Esophagus muscularis mucosa (tissue), 4 donors: Measurements from ENCODE around the gene COQ4. TPM values are rescaled to one million over a fixed set of nuclear protein-coding genes. Genes with fewer than 3 reads are reported as not detected.
"Not testable (repeated sequence)": the region's sequence is repeated elsewhere in the genome, so short reads cannot be mapped to it uniquely, and the experiment has no call there.

ENCODE experiments used
- DNase-seq: peaks from one replicate; pipeline ENCODE4 v3.0.0-alpha.2; 2017; ENCODE audit errors: extremely low spot score
- H3K27ac ChIP-seq, 4 donors: fragments of 200-600 bp; sonication (generic); replicated peaks in 1 of 4; 1 replicate in 3 of 4; 2 replicates in 1 of 4; pipeline ENCODE4 v1.5.1; 2016 to 2019; ENCODE audit warnings: mild to moderate bottlenecking in 1 of 4
- H3K27me3 ChIP-seq, 4 donors: fragments of 200-600 bp; sonication (generic); one replicate each; pipeline versions ENCODE4 v1.5.1 to v1.6.0; 2016 to 2019
- H3K36me3 ChIP-seq, 4 donors: fragments of 200-600 bp; sonication (generic); one replicate each; pipeline ENCODE4 v1.5.1; 2016 to 2019
- H3K4me1 ChIP-seq, 4 donors: fragments of 200-600 bp; sonication (generic); one replicate each; pipeline ENCODE4 v1.5.1; 2016 to 2019
- H3K4me3 ChIP-seq, 4 donors: fragments of 200-600 bp; sonication (generic); 1 replicate in 2 of 4; 2 replicates in 2 of 4; pipeline ENCODE4 v1.5.1; 2016 to 2019; ENCODE audit warnings: mild to moderate bottlenecking in 4 of 4, moderate library complexity in 1 of 4
- H3K9me3 ChIP-seq, 4 donors: fragments of 200-600 bp; sonication (generic); 1 replicate in 3 of 4; 2 replicates in 1 of 4; pipeline ENCODE4 v1.5.1; 2016 to 2019
- EP300 ChIP-seq: sonication (generic); formaldehyde crosslinking; IDR thresholded peaks from one replicate; pipeline ENCODE4 v1.6.1; 2017; ENCODE audit warnings: antibody characterized with exemption
- POLR2A ChIP-seq: fragments of 450-650 bp; IDR thresholded peaks from one replicate; pipeline ENCODE4 v1.6.1; 2017; ENCODE audit warnings: antibody characterized with exemption, moderate library complexity, mild to moderate bottlenecking, low read depth
- POLR2AphosphoS5 ChIP-seq, 2 donors: sonication (generic); formaldehyde crosslinking; IDR thresholded peaks; one replicate each; pipeline ENCODE4 v1.6.1; 2017; ENCODE audit warnings: antibody characterized with exemption in 2 of 2
- WGBS: methylation state at CpG from one replicate; pipeline ENCODE4 v1.1.5; 2018; 5-methylcytosine and 5-hydroxymethylcytosine counted together
- intact Hi-C: fragments of 100-400 bp; cut with DNase I; formaldehyde crosslinking; loops from one replicate; pipeline ENCODE4 v1.15.1; 2023
- total RNA-seq, 4 donors: library from RNA; depleted of rRNA; stranded (reverse); fragments of >200 nt; gene quantifications; one replicate each; pipeline versions ENCODE4 v1.1.0 to v1.2.1, GENCODE V29; 2016
- TF ChIP-seq, protein P1 (sequence below), 3 experiments: fragments of 200-600 bp in 2 of 3; fragments of 450-650 bp in 1 of 3; sonication (generic) in 2 of 3; IDR thresholded peaks; one replicate each; pipeline ENCODE4 v1.5.1; 2017 to 2019; ENCODE audit warnings: antibody characterized with exemption in 3 of 3, mild to moderate bottlenecking in 2 of 3, moderate library complexity in 1 of 3

Gene COQ4
- total RNA-seq, 4 donors from 2014 or later: 23.3 to 37.6 (median 30.1) TPM

DNA sequence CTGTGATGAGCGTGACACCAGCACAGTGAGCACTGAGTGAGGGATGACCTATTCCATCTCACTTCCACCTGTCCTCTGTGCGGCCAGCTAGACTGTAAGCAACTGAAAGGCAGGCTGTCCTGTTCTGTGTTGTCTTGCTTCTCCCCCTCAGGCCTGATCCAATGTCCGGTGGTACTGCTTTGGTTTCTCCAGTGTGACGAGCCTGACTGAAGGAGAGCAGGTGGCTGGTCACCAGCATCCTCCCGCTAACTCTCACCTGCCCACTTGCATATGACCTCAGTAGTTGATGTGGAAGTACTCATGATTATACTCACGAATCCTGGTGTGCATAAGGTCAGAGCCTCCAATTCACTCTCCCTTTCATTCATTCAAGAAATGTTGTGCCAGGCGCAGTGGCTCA, 15.3 kb downstream of the COQ4 start:
- Histone ChIP-seq H3K9me3 (no peaks in the 10 kb centered on the region), H3K36me3 (peaks cover 2 to 30% (median 25%) of the 10 kb centered on the region in 4 donors), H3K27me3 (no peaks in the 10 kb centered on the region), H3K4me1 (peaks cover 4 to 26% (median 20%) of the 10 kb centered on the region in 4 donors), H3K27ac (no peak overlapping the region), H3K4me3 (no peak overlapping the region)
- DNase-seq: no peak
- no peak for TF ChIP-seq POLR2A
- TF ChIP-seq POLR2AphosphoS5 (IDR thresholded peaks at IDR 0.05): no peak
- TF ChIP-seq, protein P1, sequence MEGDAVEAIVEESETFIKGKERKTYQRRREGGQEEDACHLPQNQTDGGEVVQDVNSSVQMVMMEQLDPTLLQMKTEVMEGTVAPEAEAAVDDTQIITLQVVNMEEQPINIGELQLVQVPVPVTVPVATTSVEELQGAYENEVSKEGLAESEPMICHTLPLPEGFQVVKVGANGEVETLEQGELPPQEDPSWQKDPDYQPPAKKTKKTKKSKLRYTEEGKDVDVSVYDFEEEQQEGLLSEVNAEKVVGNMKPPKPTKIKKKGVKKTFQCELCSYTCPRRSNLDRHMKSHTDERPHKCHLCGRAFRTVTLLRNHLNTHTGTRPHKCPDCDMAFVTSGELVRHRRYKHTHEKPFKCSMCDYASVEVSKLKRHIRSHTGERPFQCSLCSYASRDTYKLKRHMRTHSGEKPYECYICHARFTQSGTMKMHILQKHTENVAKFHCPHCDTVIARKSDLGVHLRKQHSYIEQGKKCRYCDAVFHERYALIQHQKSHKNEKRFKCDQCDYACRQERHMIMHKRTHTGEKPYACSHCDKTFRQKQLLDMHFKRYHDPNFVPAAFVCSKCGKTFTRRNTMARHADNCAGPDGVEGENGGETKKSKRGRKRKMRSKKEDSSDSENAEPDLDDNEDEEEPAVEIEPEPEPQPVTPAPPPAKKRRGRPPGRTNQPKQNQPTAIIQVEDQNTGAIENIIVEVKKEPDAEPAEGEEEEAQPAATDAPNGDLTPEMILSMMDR (IDR thresholded peaks at IDR 0.05): no peak
- TF ChIP-seq EP300: no peak
- 94% methylated on average over 7 of the region's 7 CpGs for WGBS
- intact Hi-C loops: no loop called here

DNA sequence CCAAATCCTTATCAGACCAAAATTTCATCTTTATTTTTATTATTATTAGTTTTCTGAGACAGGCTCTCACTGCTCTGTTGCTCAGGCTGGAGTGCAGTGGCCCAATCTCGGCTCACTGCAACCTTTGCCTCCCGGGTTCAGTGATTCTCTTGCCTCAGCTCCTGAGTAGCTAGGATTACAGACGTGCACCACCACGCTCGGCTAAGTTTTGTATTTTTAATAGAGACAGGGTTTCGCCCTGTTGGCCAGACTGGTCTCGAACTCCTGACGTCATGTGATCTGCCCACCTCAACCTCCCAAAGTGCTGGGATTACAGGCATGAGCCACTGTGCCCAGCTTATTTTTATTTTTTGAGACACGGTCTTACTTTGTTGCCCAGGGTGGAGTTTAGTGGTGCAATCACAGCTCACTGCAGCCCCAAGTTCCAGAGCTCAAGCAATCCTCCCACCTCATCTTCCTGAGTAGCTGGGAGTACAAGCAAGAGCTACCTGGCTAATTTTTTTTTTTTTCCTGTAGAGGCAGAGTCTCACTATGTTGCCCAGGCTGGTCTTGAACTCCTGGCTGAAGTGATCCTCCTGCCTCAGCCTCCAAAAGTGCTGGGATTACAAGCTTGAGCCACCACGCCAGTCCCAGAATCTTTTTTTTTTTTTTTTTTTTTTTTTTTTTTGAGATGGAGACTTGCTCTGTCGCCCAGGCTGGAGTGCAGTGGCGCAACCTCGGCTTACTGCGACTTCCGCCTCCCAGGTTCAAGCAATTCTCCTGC, 16.4 kb downstream of the COQ4 start:
- H3K9me3 ChIP-seq, intact Hi-C loops, DNase-seq, H3K27me3 ChIP-seq, H3K27ac ChIP-seq, H3K4me3 ChIP-seq: not testable (repeated sequence)
- 94% methylated on average over 15 of the region's 15 CpGs for WGBS
- Histone ChIP-seq H3K4me1 (peaks cover 4 to 26% (median 20%) of the 10 kb centered on the region in 4 donors), H3K36me3 (peaks cover 13 to 30% (median 26%) of the 10 kb centered on the region in 4 donors)

DNA sequence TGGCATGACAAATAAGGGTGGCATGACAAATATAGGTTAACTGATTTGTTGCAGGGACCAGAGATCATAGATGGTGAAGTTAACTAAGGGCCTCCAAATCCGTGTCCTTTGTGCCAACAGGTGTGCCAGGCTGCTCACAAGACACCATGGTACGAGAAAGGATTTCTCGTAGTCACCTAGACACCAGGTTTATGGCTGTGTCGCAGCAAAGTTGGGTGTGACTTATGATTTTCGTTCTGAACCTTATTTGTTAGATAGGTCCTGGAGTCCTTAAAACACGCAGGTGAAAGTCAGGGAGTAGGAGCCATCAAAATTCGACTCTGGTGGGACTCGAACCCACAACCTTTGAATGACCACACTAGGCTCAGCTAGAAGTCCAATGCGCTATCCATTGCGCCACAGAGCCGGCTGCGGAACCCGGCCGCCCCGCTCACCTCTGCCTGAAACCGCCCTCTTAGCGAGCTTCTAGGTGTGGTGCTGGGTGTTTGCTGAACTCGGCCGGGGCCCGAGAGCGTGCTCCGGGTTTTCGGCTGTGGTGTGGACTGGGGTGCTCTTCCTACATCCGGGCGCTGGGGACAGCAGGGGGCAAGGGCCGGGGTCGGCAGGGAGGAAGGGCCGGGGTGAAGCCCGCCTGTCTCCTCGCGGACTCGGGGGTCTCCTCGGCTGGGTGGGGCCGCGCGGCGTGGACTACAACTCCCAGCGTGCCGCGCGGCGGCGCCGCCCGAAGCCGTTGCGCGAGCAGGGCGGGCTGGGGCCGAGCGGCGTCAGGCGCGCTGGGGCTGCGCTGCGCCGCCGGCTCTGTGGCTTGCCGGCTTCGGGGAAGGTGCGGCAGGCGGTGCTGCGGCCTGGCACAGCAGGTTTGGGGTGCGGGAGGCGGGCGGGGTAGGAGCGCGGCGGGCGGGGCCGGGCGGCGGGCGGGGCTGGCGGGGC, 17.4 kb downstream of the COQ4 start, which contains the start of gene SLC27A4:
Gene SLC27A4 (plus strand): TSS at position 767 of the 930 bp plus-strand sequence. CDS start 2,606 bp downstream, outside the sequence.
- Histone ChIP-seq H3K27ac (peak within 1 kb of the TSS; percentile 80 to 87 (median 85)), H3K9me3 (no peaks in the 10 kb centered on the region), H3K4me3 (peak within 1 kb of the TSS; percentile 77 to 97 (median 90)), H3K36me3 (peaks cover 23 to 31% (median 29%) of the 10 kb centered on the region in 4 donors), H3K27me3 (no peaks in the 10 kb centered on the region), H3K4me1 (peaks cover 4 to 26% (median 20%) of the 10 kb centered on the region in 4 donors)
- DNase-seq: no peak
- no peak for TF ChIP-seq POLR2A
- TF ChIP-seq, protein P1 (IDR thresholded peaks at IDR 0.05): peak in 1 of 3 experiments; percentile 29
- TF ChIP-seq EP300: no peak
- peak; percentile 16 to 39 for TF ChIP-seq POLR2AphosphoS5 (IDR thresholded peaks at IDR 0.05)
- WGBS: 65% methylated on average over 5 of the region's 75 CpGs
- intact Hi-C loops: no loop called here

DNA sequence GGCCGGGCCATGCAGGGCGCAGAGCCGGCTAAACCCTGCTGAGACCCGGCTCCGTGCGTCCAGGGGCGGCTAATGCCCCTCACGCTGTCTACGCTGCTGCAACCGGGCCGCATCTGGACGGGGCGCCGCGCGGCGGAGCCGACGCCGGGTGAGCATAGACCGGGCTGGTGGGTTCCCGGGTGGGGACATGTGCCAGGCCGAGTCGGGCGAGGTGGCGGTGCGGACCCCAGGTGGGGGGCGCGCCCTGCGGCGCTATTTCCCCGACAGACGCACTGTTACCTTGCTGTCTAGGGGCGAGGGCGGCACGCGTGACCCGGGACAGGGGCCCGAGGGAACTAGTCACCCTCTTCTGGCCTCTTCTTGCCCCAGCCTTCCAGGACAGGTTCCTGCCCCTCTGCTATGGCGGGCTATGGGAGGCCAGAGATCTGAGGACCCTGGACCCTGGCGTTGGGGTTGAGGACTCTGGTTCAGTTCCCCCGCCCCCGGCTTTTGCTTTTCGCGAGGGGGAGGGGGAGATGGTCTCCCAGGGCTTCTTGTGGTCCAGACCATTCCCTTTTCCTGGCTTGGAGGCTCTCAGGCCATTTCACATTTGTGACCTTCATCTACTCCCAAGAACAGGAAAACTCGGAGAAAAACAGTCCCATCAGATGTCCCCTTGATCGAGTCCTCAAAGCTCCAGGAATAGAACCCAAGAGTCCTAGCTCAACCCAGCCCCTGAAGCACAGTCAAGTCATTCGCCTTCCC, 18.2 kb downstream of the COQ4 start:
- no peak for DNase-seq
- Histone ChIP-seq H3K27ac (peak overlapping the region; percentile 80 to 87 (median 85)), H3K4me1 (peaks cover 4 to 26% (median 20%) of the 10 kb centered on the region in 4 donors), H3K9me3 (no peaks in the 10 kb centered on the region), H3K4me3 (peak overlapping the region; percentile 77 to 97 (median 90)), H3K27me3 (no peaks in the 10 kb centered on the region), H3K36me3 (peaks cover 31 to 40% (median 37%) of the 10 kb centered on the region in 4 donors)
- no peak for TF ChIP-seq EP300
- TF ChIP-seq, protein P1 (IDR thresholded peaks at IDR 0.05): no peak
- TF ChIP-seq POLR2A: no peak
- no peak for TF ChIP-seq POLR2AphosphoS5 (IDR thresholded peaks at IDR 0.05)
- WGBS: 2% methylated on average over 7 of the region's 48 CpGs
- intact Hi-C loops: no loop called here
